ENCODE data around the gene CCBE1.
"Not testable (repeated sequence)": the region's sequence is repeated elsewhere in the genome, so short reads cannot be mapped to it uniquely, and the experiment has no call there.

The CCBE1 gene

GRCh38 chr18:59681521-59682004, 15.7 kb downstream of the CCBE1 start:
- no peak for DNase-seq (ENCODE audit: low read depth in 2 of 2)

DNA sequence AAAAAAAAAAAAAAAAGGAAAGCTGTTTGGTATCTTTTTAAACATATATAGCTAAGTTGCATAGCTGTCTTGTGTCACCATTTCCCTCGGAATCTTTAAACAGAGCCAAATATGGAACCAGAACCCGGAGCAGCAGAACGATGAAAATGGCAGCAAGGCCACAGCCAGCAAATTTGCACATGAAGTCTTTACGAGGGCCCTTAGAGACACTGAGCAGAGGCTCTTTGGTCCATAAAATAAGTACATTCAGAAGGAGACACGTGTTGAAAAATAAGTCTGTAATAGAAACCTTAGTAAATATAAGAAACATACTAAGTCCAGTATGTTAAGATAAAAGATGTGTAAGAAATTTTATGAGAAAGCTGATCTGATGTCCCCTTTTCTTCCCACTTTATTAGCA, 16.2 kb downstream of the CCBE1 start:
- no peak for DNase-seq (ENCODE audit: low read depth in 2 of 2)

- no peak for DNase-seq (ENCODE audit: low read depth in 2 of 2)
Observed at GRCh38 chr18:59675346-59675745, 21.9 kb downstream of the CCBE1 start.

GRCh38 chr18:59674903-59675270, 22.3 kb downstream of the CCBE1 start:
- DNase-seq (ENCODE audit: low read depth in 2 of 2), result no peak

DNA sequence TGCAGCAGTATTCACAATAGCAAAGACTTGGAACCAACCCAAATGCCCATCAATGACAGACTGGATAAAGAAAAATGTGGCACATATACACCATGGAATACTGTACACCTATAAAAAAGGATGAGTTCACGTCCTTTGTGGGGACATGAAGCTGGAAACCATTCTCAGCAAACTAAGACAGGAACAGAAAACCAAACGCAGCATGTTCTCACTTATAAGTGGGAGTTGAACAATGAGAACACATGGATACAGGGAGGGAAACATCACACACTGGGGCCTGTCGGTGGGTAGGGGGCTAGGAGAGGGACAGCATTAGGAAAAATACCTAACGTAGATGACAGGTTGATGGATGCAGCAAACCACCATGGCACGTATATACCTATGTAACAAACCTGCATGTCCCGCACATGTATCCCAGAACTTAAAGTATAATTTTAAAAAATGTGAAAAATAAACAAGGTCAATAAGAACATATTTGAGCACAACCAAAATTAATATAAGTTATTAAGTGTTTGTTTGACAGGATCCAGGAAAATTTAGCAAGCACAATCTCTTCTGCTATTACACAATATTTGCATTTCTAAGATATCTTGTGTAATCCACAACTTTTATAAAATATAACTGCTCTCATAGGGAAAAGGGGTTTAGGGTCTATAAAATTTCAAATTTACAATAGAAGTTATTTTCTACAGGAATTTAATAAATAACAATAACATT, 22.9 kb downstream of the CCBE1 start:
- DNase-seq (ENCODE audit: low read depth in 2 of 2), result no peak

DNA sequence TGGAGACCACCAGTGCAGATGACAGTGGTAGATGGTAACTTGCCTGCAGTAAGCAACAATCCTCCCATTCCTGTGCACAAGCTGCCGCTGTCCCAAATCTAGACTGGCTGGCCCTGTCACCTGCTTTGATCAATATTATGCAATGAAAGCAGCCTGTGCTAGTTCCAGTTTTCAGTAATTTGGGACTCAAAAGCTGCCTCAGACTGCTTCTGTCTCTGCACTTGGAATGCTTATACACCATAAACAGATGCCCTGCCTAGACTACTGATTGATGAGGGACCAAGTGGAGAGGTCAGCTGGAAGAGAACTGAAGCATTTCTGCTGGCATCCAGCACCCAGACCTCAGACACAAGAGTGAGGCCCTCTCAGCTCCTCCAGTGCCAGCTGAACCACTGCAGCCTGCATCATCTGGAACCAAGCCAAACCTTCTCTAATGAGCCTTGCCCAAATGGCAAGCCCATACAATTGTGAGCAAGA, 24.9 kb downstream of the CCBE1 start:
- DNase-seq (ENCODE audit: low read depth in 2 of 2), result no peak

DNA sequence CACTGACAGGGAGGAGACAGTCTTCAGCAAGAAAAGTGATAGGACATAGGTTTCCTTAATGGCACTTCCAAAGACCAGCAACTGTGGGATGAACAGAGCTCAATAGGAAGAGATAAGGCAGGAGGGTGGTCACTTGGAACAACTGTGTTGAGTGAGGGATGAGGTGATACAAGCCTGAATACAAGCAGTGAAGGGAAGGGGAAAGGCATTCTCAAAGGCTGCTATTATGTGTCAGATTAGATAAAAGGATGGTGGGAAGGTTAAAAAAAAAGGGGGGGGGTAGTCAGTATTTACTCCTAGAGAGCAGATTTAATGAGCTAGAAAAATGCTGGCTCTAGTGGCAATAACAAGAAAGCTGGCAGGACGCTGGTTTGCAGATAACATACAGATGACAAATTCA, 25.7 kb downstream of the CCBE1 start:
- DNase-seq (ENCODE audit: low read depth in 2 of 2), result no peak

- DNase-seq (ENCODE audit: low read depth in 2 of 2), result no peak
Observed at GRCh38 chr18:59669872-59670657, 27.2 kb downstream of the CCBE1 start.

GRCh38 chr18:59667488-59667887, 29.7 kb downstream of the CCBE1 start:
- no peak for DNase-seq (ENCODE audit: low read depth in 2 of 2)

GRCh38 chr18:59666007-59666402, 31.2 kb downstream of the CCBE1 start:
- not testable (repeated sequence) for DNase-seq (ENCODE audit: low read depth in 2 of 2)

- DNase-seq (ENCODE audit: low read depth in 2 of 2), result no peak
Observed at GRCh38 chr18:59665057-59666006, 31.9 kb downstream of the CCBE1 start.

DNA sequence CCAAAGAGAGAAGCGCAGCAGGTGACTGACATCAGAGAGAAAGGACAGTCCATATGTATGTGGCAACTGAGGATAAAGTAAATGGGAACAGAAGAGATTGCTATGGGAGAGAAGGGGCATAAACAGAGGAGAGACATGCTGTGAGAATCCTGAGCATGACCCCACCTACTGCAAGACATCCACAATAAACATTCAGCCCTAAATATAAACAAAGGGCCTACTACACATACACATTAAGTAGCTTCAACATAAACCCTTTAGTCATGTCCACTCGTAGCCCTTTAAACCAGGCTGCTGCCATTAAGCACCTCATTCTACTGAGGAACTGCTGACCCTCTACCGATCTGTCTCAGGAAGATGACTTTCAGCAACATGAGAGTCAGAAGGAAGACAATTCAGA, 32.9 kb downstream of the CCBE1 start:
- no peak for DNase-seq (ENCODE audit: low read depth in 2 of 2)

GRCh38 chr18:59663096-59663495, 34.1 kb downstream of the CCBE1 start:
- no peak for DNase-seq (ENCODE audit: low read depth in 2 of 2)

DNA sequence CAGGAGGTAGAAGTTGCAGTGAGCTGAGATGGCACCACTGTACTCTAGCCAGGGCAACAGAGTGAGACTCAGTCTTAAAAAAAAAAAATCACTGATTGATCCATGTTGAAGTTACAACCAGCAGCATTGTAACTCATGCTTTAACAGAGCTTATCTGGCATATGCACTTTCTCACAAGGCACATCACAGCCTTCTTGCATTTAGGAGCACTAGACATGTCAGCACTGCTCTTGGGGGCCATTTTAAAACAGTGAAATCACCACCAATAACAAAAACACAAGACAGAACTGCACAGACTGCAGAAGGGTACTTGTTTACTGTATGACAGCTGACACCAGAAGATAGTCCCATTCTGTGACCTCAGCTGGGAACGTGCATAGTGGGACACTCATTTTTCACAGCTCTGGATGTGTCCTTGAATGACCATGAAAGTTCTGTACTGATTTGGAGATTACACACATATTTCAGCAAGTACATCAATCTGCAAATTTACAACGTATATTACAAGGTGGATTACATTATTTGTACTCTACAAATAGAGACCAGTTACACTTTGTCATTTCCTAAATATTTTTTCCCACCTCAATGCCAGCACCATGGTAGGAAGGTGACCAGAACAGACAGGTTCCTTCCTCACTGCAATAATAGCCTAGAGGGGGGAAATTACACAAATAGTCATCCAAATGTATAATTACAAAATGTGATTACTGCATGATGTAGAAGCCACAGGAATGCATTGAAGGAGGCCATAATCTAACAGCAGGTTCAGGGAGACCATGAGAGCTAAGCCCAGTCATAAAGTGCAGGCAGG, 35.1 kb downstream of the CCBE1 start:
- no peak for DNase-seq (ENCODE audit: low read depth in 2 of 2)

- DNase-seq (ENCODE audit: low read depth in 2 of 2), result no peak
Observed at GRCh38 chr18:59660786-59661743, 36.2 kb downstream of the CCBE1 start.

- DNase-seq (ENCODE audit: low read depth in 2 of 2), result no peak
Observed at GRCh38 chr18:59660366-59660765, 36.9 kb downstream of the CCBE1 start.

- no peak for DNase-seq (ENCODE audit: low read depth in 2 of 2)
Observed at GRCh38 chr18:59659508-59660170, 37.6 kb downstream of the CCBE1 start.

GRCh38 chr18:59658941-59659340, 38.3 kb downstream of the CCBE1 start:
- DNase-seq (ENCODE audit: low read depth in 2 of 2), result no peak

- DNase-seq (ENCODE audit: low read depth in 2 of 2), result no peak
Observed at GRCh38 chr18:59657012-59657411, 40.2 kb downstream of the CCBE1 start.
